Gastrocnemius medialis (tissue), 4 donors: ENCODE data around the gene SHTN1.

ENCODE experiments used
- POLR2A ChIP-seq, 2 donors: fragments of 450-650 bp; IDR thresholded peaks; one replicate each; pipeline ENCODE4 v1.6.1; 2017; ENCODE audit warnings: antibody characterized with exemption in 2 of 2, mild to moderate bottlenecking in 2 of 2, moderate library complexity in 2 of 2
- TF ChIP-seq, protein P1 (sequence below), 5 experiments: fragments of 450-650 bp in 3 of 5; fragments of 200-600 bp in 2 of 5; sonication (generic) in 2 of 5; IDR thresholded peaks in 4 of 5; conservative IDR thresholded peaks in 1 of 5; 1 replicate in 4 of 5; 2 replicates in 1 of 5; pipeline ENCODE4 v1.5.1; 2016 to 2019; ENCODE audit warnings: antibody characterized with exemption in 5 of 5, mild to moderate bottlenecking in 3 of 5, moderate library complexity in 3 of 5

DNA sequence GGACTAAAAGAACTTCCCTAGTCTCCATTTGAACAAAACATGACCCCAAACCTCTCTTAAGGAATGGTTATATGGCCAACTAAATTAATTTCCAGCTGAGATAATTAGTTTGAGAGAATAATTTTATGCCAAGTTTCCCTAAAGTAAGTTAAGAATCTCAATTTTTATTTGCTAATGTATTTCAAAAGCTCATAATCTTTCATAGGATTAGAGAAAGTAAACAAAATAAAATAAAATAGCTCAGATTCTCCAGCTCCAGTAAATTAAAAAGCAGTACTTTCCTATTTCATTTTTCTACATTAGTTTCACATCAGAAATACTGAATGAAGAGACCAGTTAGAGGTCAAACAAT, 111.3 kb downstream of the SHTN1 start:
- TF ChIP-seq, protein P1, sequence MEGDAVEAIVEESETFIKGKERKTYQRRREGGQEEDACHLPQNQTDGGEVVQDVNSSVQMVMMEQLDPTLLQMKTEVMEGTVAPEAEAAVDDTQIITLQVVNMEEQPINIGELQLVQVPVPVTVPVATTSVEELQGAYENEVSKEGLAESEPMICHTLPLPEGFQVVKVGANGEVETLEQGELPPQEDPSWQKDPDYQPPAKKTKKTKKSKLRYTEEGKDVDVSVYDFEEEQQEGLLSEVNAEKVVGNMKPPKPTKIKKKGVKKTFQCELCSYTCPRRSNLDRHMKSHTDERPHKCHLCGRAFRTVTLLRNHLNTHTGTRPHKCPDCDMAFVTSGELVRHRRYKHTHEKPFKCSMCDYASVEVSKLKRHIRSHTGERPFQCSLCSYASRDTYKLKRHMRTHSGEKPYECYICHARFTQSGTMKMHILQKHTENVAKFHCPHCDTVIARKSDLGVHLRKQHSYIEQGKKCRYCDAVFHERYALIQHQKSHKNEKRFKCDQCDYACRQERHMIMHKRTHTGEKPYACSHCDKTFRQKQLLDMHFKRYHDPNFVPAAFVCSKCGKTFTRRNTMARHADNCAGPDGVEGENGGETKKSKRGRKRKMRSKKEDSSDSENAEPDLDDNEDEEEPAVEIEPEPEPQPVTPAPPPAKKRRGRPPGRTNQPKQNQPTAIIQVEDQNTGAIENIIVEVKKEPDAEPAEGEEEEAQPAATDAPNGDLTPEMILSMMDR (IDR thresholded peaks at IDR 0.05 in 4 of 5, conservative IDR thresholded peaks at IDR 0.05 in 1 of 5), result no peak
- TF ChIP-seq POLR2A (IDR thresholded peaks at IDR 0.05), result no peak
